ENCODE measurements around the gene P2RX7. TPM values are rescaled to one million over a fixed set of nuclear protein-coding genes. Genes with fewer than 3 reads are reported as not detected.
"Not testable (repeated sequence)": the region's sequence is repeated elsewhere in the genome, so short reads cannot be mapped to it uniquely, and the experiment has no call there.

P2RX7 gene
- total RNA-seq, 1 donor from 2014 or later: under 0.01 TPM

DNA sequence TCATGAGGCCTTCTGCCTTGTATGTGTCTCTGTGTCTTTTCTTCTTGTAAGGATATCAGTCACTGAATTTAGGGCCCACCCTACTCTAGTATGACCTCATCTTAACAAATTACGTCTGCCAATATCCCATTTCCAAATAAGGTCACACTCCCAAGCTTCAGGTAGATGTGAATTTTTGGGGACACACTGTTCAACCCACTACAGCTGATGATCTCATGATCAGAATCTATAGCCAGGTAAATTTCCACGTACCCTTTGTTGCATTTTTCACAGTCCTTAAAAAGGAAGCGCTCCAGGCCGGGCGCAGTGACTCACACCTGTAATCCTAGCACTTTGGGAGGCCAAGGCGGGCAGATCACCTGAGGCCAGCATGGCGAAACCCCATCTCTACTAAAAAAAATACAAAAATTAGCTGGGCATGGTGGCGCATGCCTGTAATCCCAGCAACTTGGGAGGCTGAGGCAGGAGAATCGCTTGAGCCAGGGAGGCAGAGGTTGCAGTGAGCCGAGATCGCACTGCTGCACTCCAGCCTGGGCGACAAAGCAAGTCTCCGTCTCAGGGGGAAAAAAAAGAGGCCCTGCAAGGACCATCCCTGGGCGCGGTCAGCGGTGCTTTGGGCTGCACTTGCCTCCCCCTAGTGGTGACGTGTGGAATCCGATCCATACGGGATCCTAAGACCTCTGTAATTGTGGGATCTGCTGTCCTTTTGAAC lies 97.3 kb downstream of the P2RX7 start:
- TF ChIP-seq, protein P1, sequence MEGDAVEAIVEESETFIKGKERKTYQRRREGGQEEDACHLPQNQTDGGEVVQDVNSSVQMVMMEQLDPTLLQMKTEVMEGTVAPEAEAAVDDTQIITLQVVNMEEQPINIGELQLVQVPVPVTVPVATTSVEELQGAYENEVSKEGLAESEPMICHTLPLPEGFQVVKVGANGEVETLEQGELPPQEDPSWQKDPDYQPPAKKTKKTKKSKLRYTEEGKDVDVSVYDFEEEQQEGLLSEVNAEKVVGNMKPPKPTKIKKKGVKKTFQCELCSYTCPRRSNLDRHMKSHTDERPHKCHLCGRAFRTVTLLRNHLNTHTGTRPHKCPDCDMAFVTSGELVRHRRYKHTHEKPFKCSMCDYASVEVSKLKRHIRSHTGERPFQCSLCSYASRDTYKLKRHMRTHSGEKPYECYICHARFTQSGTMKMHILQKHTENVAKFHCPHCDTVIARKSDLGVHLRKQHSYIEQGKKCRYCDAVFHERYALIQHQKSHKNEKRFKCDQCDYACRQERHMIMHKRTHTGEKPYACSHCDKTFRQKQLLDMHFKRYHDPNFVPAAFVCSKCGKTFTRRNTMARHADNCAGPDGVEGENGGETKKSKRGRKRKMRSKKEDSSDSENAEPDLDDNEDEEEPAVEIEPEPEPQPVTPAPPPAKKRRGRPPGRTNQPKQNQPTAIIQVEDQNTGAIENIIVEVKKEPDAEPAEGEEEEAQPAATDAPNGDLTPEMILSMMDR (IDR thresholded peaks at IDR 0.05; ENCODE audit: insufficient read depth, low read length, severe bottlenecking): peak; percentile 80
- H3K36me3 ChIP-seq (ENCODE audit: control insufficient read depth, insufficient read depth, low read length); H3K27me3 ChIP-seq (ENCODE audit: control insufficient read depth, insufficient read depth, low read length); H3K4me3 ChIP-seq (ENCODE audit: low read depth, low read length); FAIRE-seq: not testable (repeated sequence)
- peak; percentile 73 for DNase-seq (ENCODE audit: low read depth)

DNA sequence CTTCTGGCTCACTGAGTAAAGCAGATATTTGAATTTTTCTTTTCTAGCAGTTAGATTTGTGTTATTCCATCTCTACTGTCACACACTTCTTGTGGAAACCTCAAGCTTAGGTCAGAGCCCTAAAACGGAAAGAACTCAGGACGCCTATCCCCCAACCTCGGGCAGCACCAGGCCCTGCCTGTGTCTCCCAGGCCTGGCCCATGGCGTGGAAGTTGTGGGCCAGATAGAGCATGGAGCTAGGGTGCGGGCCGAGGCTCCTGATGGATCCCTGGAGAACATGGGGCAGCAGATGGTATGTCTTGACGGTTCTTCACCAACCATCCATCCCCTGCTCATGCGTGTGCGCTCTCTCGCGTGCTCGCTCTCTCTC lies 97.8 kb downstream of the P2RX7 start:
- H3K4me3 ChIP-seq (ENCODE audit: low read depth, low read length): no peak overlapping the region
- no peaks in the 10 kb centered on the region for H3K27me3 ChIP-seq (ENCODE audit: control insufficient read depth, insufficient read depth, low read length)
- no peak for DNase-seq (ENCODE audit: low read depth)
- TF ChIP-seq, protein P1 (IDR thresholded peaks at IDR 0.05; ENCODE audit: insufficient read depth, low read length, severe bottlenecking): no peak
- H3K36me3 ChIP-seq (ENCODE audit: control insufficient read depth, insufficient read depth, low read length): no peaks in the 10 kb centered on the region
- FAIRE-seq: no peak

DNA sequence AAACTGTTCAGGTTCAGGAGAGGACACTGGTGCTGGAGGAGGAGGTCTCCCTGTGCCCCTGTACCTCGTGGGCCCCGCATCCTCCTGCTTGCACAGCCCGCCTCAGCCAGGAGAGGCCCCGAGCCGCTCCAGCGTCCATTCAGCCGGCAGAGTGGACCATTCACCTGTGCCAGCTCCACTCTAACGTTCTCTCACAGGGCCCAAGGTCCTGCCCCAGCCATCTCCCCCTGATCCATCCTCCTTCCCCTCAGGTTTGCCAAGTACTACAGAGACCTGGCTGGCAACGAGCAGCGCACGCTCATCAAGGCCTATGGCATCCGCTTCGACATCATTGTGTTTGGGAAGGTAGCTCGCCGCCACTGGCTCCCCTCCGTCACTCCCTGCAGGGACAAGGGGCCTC lies 99.5 kb downstream of the P2RX7 start:
- no peaks in the 10 kb centered on the region for H3K27me3 ChIP-seq (ENCODE audit: control insufficient read depth, insufficient read depth, low read length)
- no peak overlapping the region for H3K4me3 ChIP-seq (ENCODE audit: low read depth, low read length)
- H3K36me3 ChIP-seq (ENCODE audit: control insufficient read depth, insufficient read depth, low read length): no peaks in the 10 kb centered on the region
- DNase-seq (ENCODE audit: low read depth): no peak
- TF ChIP-seq, protein P1 (IDR thresholded peaks at IDR 0.05; ENCODE audit: insufficient read depth, low read length, severe bottlenecking): no peak
- no peak for FAIRE-seq

DNA sequence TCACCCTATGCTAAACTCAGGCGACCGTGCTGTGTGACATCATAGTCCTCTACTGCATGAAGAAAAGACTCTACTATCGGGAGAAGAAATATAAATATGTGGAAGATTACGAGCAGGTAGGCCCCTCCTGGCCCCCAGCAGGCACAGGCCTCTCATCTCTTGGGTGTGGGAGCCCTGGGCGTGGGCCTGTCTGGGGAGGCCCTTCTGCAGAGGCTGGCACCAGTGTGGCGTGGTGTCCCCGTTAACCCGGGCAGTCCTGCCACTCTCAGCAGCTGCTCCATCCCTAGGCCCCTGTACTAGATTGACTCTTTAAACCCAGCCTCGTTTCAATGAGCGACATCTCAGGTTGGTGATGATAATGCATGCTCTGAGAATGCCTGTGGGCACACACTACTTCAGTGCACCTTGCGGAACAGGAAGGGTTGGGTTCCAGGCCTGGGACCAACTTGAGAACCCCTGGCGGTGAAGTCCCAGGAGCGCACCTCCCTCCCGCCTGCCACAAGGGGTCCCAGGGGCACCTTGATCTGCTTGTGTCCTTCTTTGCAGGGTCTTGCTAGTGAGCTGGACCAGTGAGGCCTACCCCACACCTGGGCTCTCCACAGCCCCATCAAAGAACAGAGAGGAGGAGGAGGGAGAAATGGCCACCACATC lies 100.4 kb downstream of the P2RX7 start:
- no peak for DNase-seq (ENCODE audit: low read depth)
- Histone ChIP-seq H3K4me3 (ENCODE audit: low read depth, low read length) (no peak overlapping the region), H3K36me3 (ENCODE audit: control insufficient read depth, insufficient read depth, low read length) (peaks cover under 1% of the 10 kb centered on the region), H3K27me3 (ENCODE audit: control insufficient read depth, insufficient read depth, low read length) (no peaks in the 10 kb centered on the region)
- FAIRE-seq: peak; percentile 28
- TF ChIP-seq, protein P1 (IDR thresholded peaks at IDR 0.05; ENCODE audit: insufficient read depth, low read length, severe bottlenecking): no peak

DNA sequence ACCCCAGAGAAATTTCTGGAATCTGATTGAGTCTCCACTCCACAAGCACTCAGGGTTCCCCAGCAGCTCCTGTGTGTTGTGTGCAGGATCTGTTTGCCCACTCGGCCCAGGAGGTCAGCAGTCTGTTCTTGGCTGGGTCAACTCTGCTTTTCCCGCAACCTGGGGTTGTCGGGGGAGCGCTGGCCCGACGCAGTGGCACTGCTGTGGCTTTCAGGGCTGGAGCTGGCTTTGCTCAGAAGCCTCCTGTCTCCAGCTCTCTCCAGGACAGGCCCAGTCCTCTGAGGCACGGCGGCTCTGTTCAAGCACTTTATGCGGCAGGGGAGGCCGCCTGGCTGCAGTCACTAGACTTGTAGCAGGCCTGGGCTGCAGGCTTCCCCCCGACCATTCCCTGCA lies 100.9 kb downstream of the P2RX7 start:
- TF ChIP-seq, protein P1 (IDR thresholded peaks at IDR 0.05; ENCODE audit: insufficient read depth, low read length, severe bottlenecking): no peak

More for the DNA sequence above, 100.9 kb downstream of the P2RX7 start:
- FAIRE-seq: no peak
- Histone ChIP-seq H3K36me3 (ENCODE audit: control insufficient read depth, insufficient read depth, low read length) (peaks cover 3% of the 10 kb centered on the region), H3K27me3 (ENCODE audit: control insufficient read depth, insufficient read depth, low read length) (no peaks in the 10 kb centered on the region), H3K4me3 (ENCODE audit: low read depth, low read length) (no peak overlapping the region)
- no peak for DNase-seq (ENCODE audit: low read depth)

Data from bronchial epithelial cell (primary cell).